Spleen (tissue), 11 donors: ENCODE data around the gene GRM2. TPM values are rescaled to one million over a fixed set of nuclear protein-coding genes. Genes with fewer than 3 reads are reported as not detected.

Experiments
- DNase-seq: peaks from one replicate; pipeline ENCODE4 v3.0.0-alpha.2; 2020
- H3K27ac ChIP-seq, 8 donors: fragments of 200-600 bp; sonication (generic) in 7 of 8; 1 replicate in 4 of 8; 2 replicates in 4 of 8; pipeline versions ENCODE4 v1.5.0 to v1.8.0; 2016 to 2021; ENCODE audit warnings: inconsistent platforms in 4 of 8, mild to moderate bottlenecking in 4 of 8, moderate library complexity in 1 of 8
- H3K27me3 ChIP-seq, 7 donors: fragments of 200-600 bp; sonication (generic) in 6 of 7; replicated peaks in 1 of 7; 1 replicate in 4 of 7; 2 replicates in 3 of 7; pipeline versions ENCODE4 v1.5.0 to v1.8.0; 2016 to 2021; ENCODE audit warnings: inconsistent platforms in 3 of 7, mild to moderate bottlenecking in 1 of 7
- H3K36me3 ChIP-seq, 6 donors: fragments of 200-600 bp; sonication (generic) in 5 of 6; 1 replicate in 4 of 6; 2 replicates in 2 of 6; pipeline versions ENCODE4 v1.5.0 to v1.8.0; 2016 to 2021; ENCODE audit warnings: inconsistent platforms in 2 of 6
- H3K4me1 ChIP-seq, 6 donors: fragments of 200-600 bp; sonication (generic) in 5 of 6; 1 replicate in 3 of 6; 2 replicates in 3 of 6; pipeline versions ENCODE4 v1.5.0 to v1.8.0; 2016 to 2021; ENCODE audit warnings: inconsistent platforms in 3 of 6
- H3K4me3 ChIP-seq, 8 donors: fragments of 200-600 bp; sonication (generic) in 7 of 8; 1 replicate in 4 of 8; 2 replicates in 4 of 8; pipeline versions ENCODE4 v1.5.0 to v1.8.0; 2016 to 2021; ENCODE audit warnings: inconsistent platforms in 4 of 8, mild to moderate bottlenecking in 4 of 8, moderate library complexity in 2 of 8
- H3K9me3 ChIP-seq, 8 donors: fragments of 200-600 bp; sonication (generic) in 7 of 8; 1 replicate in 4 of 8; 2 replicates in 4 of 8; pipeline versions ENCODE4 v1.5.0 to v1.8.0; 2016 to 2021; ENCODE audit warnings: inconsistent platforms in 4 of 8
- CTCF ChIP-seq, 11 experiments: fragments of 200-600 bp in 7 of 11; fragments of 450-650 bp in 4 of 11; sonication (generic) in 4 of 11; IDR thresholded peaks in 8 of 11; conservative IDR thresholded peaks in 3 of 11; 1 replicate in 7 of 11; 2 replicates in 4 of 11; pipeline versions ENCODE4 v1.4.0 to v1.8.0; 2016 to 2021; ENCODE audit warnings: antibody characterized with exemption in 11 of 11, inconsistent platforms in 4 of 11, mild to moderate bottlenecking in 1 of 11
- POLR2A ChIP-seq, 3 donors: fragments of 450-650 bp; IDR thresholded peaks; one replicate each; pipeline ENCODE4 v1.5.1; 2017; ENCODE audit warnings: antibody characterized with exemption in 3 of 3, mild to moderate bottlenecking in 1 of 3
- POLR2AphosphoS5 ChIP-seq, 3 donors: sonication (generic); formaldehyde crosslinking; IDR thresholded peaks; one replicate each; pipeline ENCODE4 v1.5.1; 2017; ENCODE audit warnings: antibody characterized with exemption in 3 of 3
- WGBS, 5 donors: extraction: QIAGEN DNeasy Blood & Tissue Kit in 3 of 5; methylation state at CpG; one replicate each; pipeline versions ENCODE4 v1.1.5 to v1.1.7; 2013 to 2018; 5-methylcytosine and 5-hydroxymethylcytosine counted together
- intact Hi-C: fragments of 100-400 bp; cut with DNase I; formaldehyde crosslinking; loops from one replicate; pipeline ENCODE4 v1.15.0; 2023; ENCODE audit warnings: low total_unique reads
- polyA plus RNA-seq, 3 donors: library from polyadenylated mRNA; stranded (reverse); fragments of 200-250 nt; gene quantifications; one replicate each; pipeline ENCODE4 v1.2.1, GENCODE V29; 2013
- total RNA-seq, 7 donors: library from RNA; depleted of rRNA in 3 of 7; stranded (reverse); fragments of >200 nt in 3 of 7; fragmentation: NEBNext Ultra II Directional in 4 of 7; extraction: Animal tissue kit (Norgen Biotek cat#: 25700) in 4 of 7; gene quantifications; one replicate each; pipeline versions ENCODE4 v1.1.0 to v1.2.1, GENCODE V29; 2016 to 2021
- donor health status: healthy with polysubstance abuse.
- donor health status: DM: no; HTN: no; CAD: no; lungs with moderate emphysema.
- donor health status: DM: no; HTN: no; CAD: no.
- donor health status: Bipolar disorder and iron deficiency.
- donor health status: healthy.
- donor health status: DM: no; HTN: no; CAD: no.
- donor health status: DM: yes; HTN: yes; CAD: no.

Gene GRM2
- total and polyA plus RNA-seq, 10 donors = 0.17 to 2.7 (median 1.4) TPM

GRCh38 chr3:51706021-51706485 is 815 bp upstream of the GRM2 start:
- Histone ChIP-seq H3K4me3 (no peak overlapping the region), H3K27me3 (peaks cover 0 to 3% (median 0%) of the 10 kb centered on the region in 7 donors), H3K9me3 (no peaks in the 10 kb centered on the region), H3K36me3 (peaks cover 0 to 52% (median 29%) of the 10 kb centered on the region in 6 donors), H3K4me1 (peaks cover 0 to 32% (median 12%) of the 10 kb centered on the region in 6 donors), H3K27ac (no peak overlapping the region)
- intact Hi-C loops = no loop called here
- WGBS, 5 donors = 76 to 90% (median 85%) methylated on average over 3 of the region's 3 CpGs
- TF ChIP-seq POLR2A (IDR thresholded peaks at IDR 0.05) = no peak
- no peak for TF ChIP-seq POLR2AphosphoS5 (IDR thresholded peaks at IDR 0.05)
- TF ChIP-seq CTCF (IDR thresholded peaks at IDR 0.05 in 8 of 11, conservative IDR thresholded peaks at IDR 0.05 in 3 of 11) = no peak
- DNase-seq = peak; percentile 50

- intact Hi-C loops = no loop called here
- peaks cover 0 to 30% (median 14%) of the 10 kb centered on the region in 6 donors for H3K36me3 ChIP-seq
- H3K4me3 ChIP-seq = no peak overlapping the region
- H3K4me1 ChIP-seq = peaks cover 0 to 21% (median 10%) of the 10 kb centered on the region in 6 donors
- TF ChIP-seq POLR2A (IDR thresholded peaks at IDR 0.05) (no peak), CTCF (IDR thresholded peaks at IDR 0.05 in 8 of 11, conservative IDR thresholded peaks at IDR 0.05 in 3 of 11) (no peak), POLR2AphosphoS5 (IDR thresholded peaks at IDR 0.05) (no peak)
- peak; percentile 36 for DNase-seq
- 61 to 90% (median 75%) methylated on average over 3 of the region's 3 CpGs for WGBS, 5 donors
- peaks cover 0 to 3% (median 0%) of the 10 kb centered on the region in 7 donors for H3K27me3 ChIP-seq
- no peaks in the 10 kb centered on the region for H3K9me3 ChIP-seq
- no peak overlapping the region for H3K27ac ChIP-seq
Observed at GRCh38 chr3:51708216-51708845, 1.5 kb downstream of the GRM2 start.

- peaks cover 0 to 21% (median 10%) of the 10 kb centered on the region in 6 donors for H3K4me1 ChIP-seq
- TF ChIP-seq POLR2A (IDR thresholded peaks at IDR 0.05) (no peak), POLR2AphosphoS5 (IDR thresholded peaks at IDR 0.05) (peak in 1 of 3 donors; percentile 42)
Observed at GRCh38 chr3:51709004-51709420, 2.1 kb downstream of the GRM2 start.

GRCh38 chr3:51709675-51710074 is 2.8 kb downstream of the GRM2 start:
- H3K27me3 ChIP-seq = peaks cover 0 to 3% (median 0%) of the 10 kb centered on the region in 7 donors
- peaks cover 0 to 21% (median 10%) of the 10 kb centered on the region in 6 donors for H3K4me1 ChIP-seq
- TF ChIP-seq CTCF (IDR thresholded peaks at IDR 0.05 in 8 of 11, conservative IDR thresholded peaks at IDR 0.05 in 3 of 11) = no peak
- TF ChIP-seq POLR2A (IDR thresholded peaks at IDR 0.05) = no peak
- no peak for TF ChIP-seq POLR2AphosphoS5 (IDR thresholded peaks at IDR 0.05)
- no peak overlapping the region for H3K4me3 ChIP-seq
- no peak overlapping the region for H3K27ac ChIP-seq
- peaks cover 0 to 16% (median 3%) of the 10 kb centered on the region in 6 donors for H3K36me3 ChIP-seq
- intact Hi-C loops = loop anchor here (10.0 kb wide), 1 partner anchor 95 kb away; no protein-coding TSS in a partner anchor
- DNase-seq = no peak
- no peaks in the 10 kb centered on the region for H3K9me3 ChIP-seq
- WGBS, 5 donors = 64 to 87% (median 83%) methylated on average over 3 to 4 of the region's 4 CpGs

More at GRCh38 chr3:51709004-51709420, 2.1 kb downstream of the GRM2 start:
- peaks cover 0 to 23% (median 9%) of the 10 kb centered on the region in 6 donors for H3K36me3 ChIP-seq
- H3K9me3 ChIP-seq = no peaks in the 10 kb centered on the region
- peaks cover 0 to 3% (median 0%) of the 10 kb centered on the region in 7 donors for H3K27me3 ChIP-seq
- no peak overlapping the region for H3K27ac ChIP-seq
- WGBS, 5 donors = 83 to 96% (median 93%) methylated on average over 7 to 17 of the region's 17 CpGs
- no peak overlapping the region for H3K4me3 ChIP-seq
- DNase-seq = no peak
- intact Hi-C loops = no loop called here
